ENCODE results near the gene FAM83D. TPM values are rescaled to one million over a fixed set of nuclear protein-coding genes. Genes with fewer than 3 reads are reported as not detected.

FAM83D gene
- total and polyA plus RNA-seq, 2 of the 8 experiments (the other 6 are each of a cell fraction or from before 2014, with no cell fraction given): 60.9 to 62.6 TPM

DNA sequence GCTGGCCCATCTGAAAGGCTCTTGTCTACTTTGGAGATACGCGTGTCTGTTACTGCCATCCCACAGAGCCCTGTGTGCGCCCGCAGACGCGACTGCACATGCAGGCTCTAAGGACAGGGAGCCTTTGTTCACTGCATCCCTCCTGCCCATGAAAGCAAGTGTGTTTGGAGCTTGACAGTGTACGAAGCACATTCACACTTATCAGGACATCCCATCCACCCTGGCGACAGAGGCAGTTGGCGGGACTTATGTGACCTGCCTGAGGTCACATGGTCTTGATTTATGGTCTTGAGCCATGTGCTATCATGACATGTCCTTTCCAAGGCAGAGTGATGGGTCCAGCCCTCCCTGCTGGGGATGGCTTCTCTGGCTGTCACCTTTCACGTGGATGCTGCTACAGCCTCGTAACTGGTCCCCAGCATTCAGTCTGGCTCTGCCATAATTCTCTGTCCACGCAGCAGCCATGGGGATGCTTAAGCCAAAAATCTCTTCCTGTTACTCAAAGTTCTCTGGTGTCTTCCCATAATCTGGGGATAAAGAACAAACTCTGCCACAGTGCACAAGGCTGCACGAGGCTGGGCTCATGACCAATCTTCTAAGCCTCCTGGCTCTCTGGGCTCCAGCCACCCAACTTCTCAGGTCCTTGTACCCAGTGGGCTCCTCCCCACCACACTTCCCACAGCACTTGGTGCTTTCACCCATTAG lies 36.3 kb upstream of the FAM83D start:
- Histone ChIP-seq H3K4me1 (replicated peaks in 1 of 4; ENCODE audit: control insufficient read depth in 3 of 4, insufficient read depth in 4 of 4, low read length in 3 of 4) (peaks cover 3 to 10% (median 4%) of the 10 kb centered on the region in 4 experiments; a peak in 4 of 7 replicates), H4K20me1 (replicated peaks in 1 of 2; ENCODE audit: control insufficient read depth in 1 of 2, insufficient read depth in 2 of 2, low read length in 2 of 2) (peaks cover 0 to 2% of the 10 kb centered on the region in 2 experiments), H4K91ac (replicated peaks; ENCODE audit: insufficient read length, low read length) (no peak overlapping the region), H3K23ac (ENCODE audit: insufficient read length) (no peak overlapping the region), H3K4me3 (ENCODE audit: extremely low read depth in 1 of 4, insufficient read depth in 2 of 4, low read depth in 3 of 4, low read length in 4 of 4) (no peak overlapping the region), H3K36me3 (ENCODE audit: control insufficient read depth in 2 of 4, insufficient read depth in 4 of 4, low read length in 3 of 4) (no peaks in the 10 kb centered on the region), H3K4ac (replicated peaks; ENCODE audit: insufficient read length, low read depth, low read length) (no peak overlapping the region), H3K79me1 (ENCODE audit: low read depth, low read length) (no peaks in the 10 kb centered on the region; the same call in 1 of the 2 replicates), H3K9me3 (ENCODE audit: insufficient read depth in 2 of 2, low read depth in 1 of 2, low read length in 1 of 2) (no peaks in the 10 kb centered on the region), H2AK5ac (ENCODE audit: low read depth, low read length) (no peak overlapping the region), H2BK20ac (ENCODE audit: low read length) (no peak overlapping the region), H4K8ac (ENCODE audit: extremely low read depth, insufficient read depth, low read length) (no peak overlapping the region), H3K4me2 (ENCODE audit: insufficient read depth in 1 of 2, low read depth in 2 of 2, low read length in 2 of 2) (no peak overlapping the region), H3K9ac (replicated peaks in 1 of 4; ENCODE audit: extremely low read depth in 1 of 4, low read depth in 3 of 4, low read length in 3 of 4) (no peak overlapping the region), H2AFZ (ENCODE audit: low read length) (no peak overlapping the region), H2BK5ac (ENCODE audit: low read depth, low read length) (peak overlapping the region; percentile 26; the same call in 1 of the 2 replicates), H3K18ac (ENCODE audit: extremely low read depth, low read length) (no peak overlapping the region), H2BK120ac (replicated peaks; ENCODE audit: low read depth, low read length) (no peak overlapping the region), H3K56ac (replicated peaks; ENCODE audit: insufficient read length, low read depth, low read length) (no peak overlapping the region), H3K27ac (ENCODE audit: low read depth, low read length) (no peak overlapping the region), H3K23me2 (ENCODE audit: low read depth, low read length) (peaks cover 2% of the 10 kb centered on the region; the same call in 1 of the 2 replicates), H3K14ac (ENCODE audit: insufficient read length) (no peak overlapping the region), H4K5ac (ENCODE audit: insufficient read length, low read depth, low read length) (no peak overlapping the region), H3K79me2 (ENCODE audit: control insufficient read depth in 1 of 2, insufficient read depth in 2 of 2, low read length in 2 of 2) (no peaks in the 10 kb centered on the region), H3K27me3 (replicated peaks in 1 of 4; ENCODE audit: control insufficient read depth in 3 of 4, extremely low read depth in 1 of 4, insufficient read depth in 3 of 4, low read length in 3 of 4) (no peaks in the 10 kb centered on the region; a peak in 1 of 7 replicates), H2BK15ac (ENCODE audit: low read length) (0 out of 2 replicates have a peak overlapping the region, but pooled peaks have one; percentile 46), H2BK12ac (ENCODE audit: low read depth, low read length) (no peak overlapping the region)
- ChIA-PET POLR2A (ENCODE audit: partially characterized antibody) (interaction anchor here (1.3 kb wide), 1 partner anchor 11 kb away, joined by 6 read pairs; no protein-coding TSS in a partner anchor), CTCF (ENCODE audit: partially characterized antibody) (interaction anchor here (0.7 to 5.7 kb wide), 5 partner anchors 15 to 164 kb away, joined by 3 to 55 read pairs (median 4); no protein-coding TSS in a partner anchor)
- FAIRE-seq: no peak
- no peak for DNase-seq (ENCODE audit: low read depth in 1 of 2, low spot score in 2 of 2)
- no peak for TF ChIP-seq EGR1 (IDR thresholded peaks at IDR 0.05; ENCODE audit: borderline replicate concordance, low read depth, low read length)
- no peak for TF ChIP-seq PHF8 (conservative IDR thresholded peaks at IDR 0.05; ENCODE audit: low read depth, low read length)
- no peak for TF ChIP-seq SAP30 (IDR thresholded peaks at IDR 0.05; ENCODE audit: insufficient read depth, insufficient replicate concordance, low read length)
- TF ChIP-seq CHD2 (IDR thresholded peaks at IDR 0.05; ENCODE audit: low read length): no peak
- 92% methylated on average over 13 of the region's 13 CpGs; no CpG with 5 or more reads in 1 of the 2 experiments for WGBS, 2 experiments (ENCODE audit: extremely low coverage in 1 of 2, insufficient coverage in 1 of 2, insufficient read length in 1 of 2, insufficient replicate concordance in 2 of 2, low coverage in 1 of 2, low lambda C conversion rate in 2 of 2, missing lambda C conversion rate in 1 of 2)
